ENCODE measurements around the gene TFIP11.
A peak's percentile ranks its signal among the peaks of the same experiment; 100 is the strongest.
"Not testable (repeated sequence)": the region's sequence is repeated elsewhere in the genome, so short reads cannot be mapped to it uniquely, and the experiment has no call there.

The TFIP11 gene

GRCh38 chr22:26529345-26529744 lies 17.1 kb upstream of the TFIP11 start:
- Histone ChIP-seq H3K36me3 (ENCODE audit: insufficient read depth, low read length) (peaks cover 80% of the 10 kb centered on the region), H3K4me1 (ENCODE audit: insufficient read depth, low read length, severe bottlenecking) (peaks cover 43% of the 10 kb centered on the region), H3K9me3 (ENCODE audit: low read length) (no peaks in the 10 kb centered on the region), H3K27ac (ENCODE audit: low read depth, low read length, poor library complexity, severe bottlenecking) (no peak overlapping the region), H3K4me2 (ENCODE audit: low read length) (no peak overlapping the region), H3K9ac (ENCODE audit: low read length) (no peak overlapping the region), H3K79me2 (ENCODE audit: insufficient read depth, low read length) (no peaks in the 10 kb centered on the region; the same call in 1 of the 2 replicates), H3K27me3 (ENCODE audit: insufficient read depth, low read length) (no peaks in the 10 kb centered on the region), H2AFZ (ENCODE audit: low read length) (no peak overlapping the region), H3F3A (ENCODE audit: insufficient read depth, low read length) (no peaks in the 10 kb centered on the region), H3K9me2 (ENCODE audit: low read depth, low read length) (no peaks in the 10 kb centered on the region), H4K20me1 (ENCODE audit: insufficient read depth, low read length) (no peaks in the 10 kb centered on the region), H3K4me3 (ENCODE audit: low read depth, low read length, poor library complexity, severe bottlenecking) (no peak overlapping the region)
- TF ChIP-seq EZH2 (IDR thresholded peaks at IDR 0.05; ENCODE audit: borderline replicate concordance, low read length): no peak
- no peak for TF ChIP-seq CTCF (IDR thresholded peaks at IDR 0.05; ENCODE audit: low read length)

DNA sequence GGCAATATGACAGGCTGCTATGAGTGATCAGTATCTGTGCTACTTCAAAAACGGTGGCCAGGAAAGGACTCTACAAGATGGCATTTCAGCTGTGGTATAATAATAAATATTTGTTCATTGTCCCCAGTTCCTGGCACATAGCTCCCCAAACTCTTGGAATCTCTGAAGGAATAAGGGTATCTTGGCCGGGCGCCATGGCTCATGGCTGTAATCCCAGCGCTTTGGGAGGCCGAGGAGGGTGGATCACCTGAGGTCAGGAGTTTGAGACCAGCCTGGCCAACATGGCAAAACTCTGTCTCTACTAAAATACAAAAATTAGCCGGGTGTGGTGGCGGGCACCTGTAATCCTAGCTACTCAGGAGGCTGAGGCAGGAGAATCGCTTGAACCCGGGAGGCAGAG lies 16.2 kb upstream of the TFIP11 start:
- H2AFZ ChIP-seq (ENCODE audit: low read length); H3K4me3 ChIP-seq (ENCODE audit: low read depth, low read length, poor library complexity, severe bottlenecking); H3K27me3 ChIP-seq (ENCODE audit: insufficient read depth, low read length); H3K79me2 ChIP-seq (ENCODE audit: insufficient read depth, low read length); H3K4me2 ChIP-seq (ENCODE audit: low read length); H3K9me2 ChIP-seq (ENCODE audit: low read depth, low read length); H3F3A ChIP-seq (ENCODE audit: insufficient read depth, low read length); H4K20me1 ChIP-seq (ENCODE audit: insufficient read depth, low read length); H3K9me3 ChIP-seq (ENCODE audit: low read length); H3K27ac ChIP-seq (ENCODE audit: low read depth, low read length, poor library complexity, severe bottlenecking); H3K9ac ChIP-seq (ENCODE audit: low read length): not testable (repeated sequence)
- peaks cover 85% of the 10 kb centered on the region for H3K36me3 ChIP-seq (ENCODE audit: insufficient read depth, low read length)
- H3K4me1 ChIP-seq (ENCODE audit: insufficient read depth, low read length, severe bottlenecking): peaks cover 39% of the 10 kb centered on the region

GRCh38 chr22:26527574-26528465 lies 15.5 kb upstream of the TFIP11 start:
- H4K20me1 ChIP-seq (ENCODE audit: insufficient read depth, low read length): no peaks in the 10 kb centered on the region
- H3K4me3 ChIP-seq (ENCODE audit: low read depth, low read length, poor library complexity, severe bottlenecking): no peak overlapping the region
- H3K27ac ChIP-seq (ENCODE audit: low read depth, low read length, poor library complexity, severe bottlenecking): peak overlapping the region; percentile 53
- H3K9ac ChIP-seq (ENCODE audit: low read length): no peak overlapping the region
- peaks cover 80% of the 10 kb centered on the region for H3K36me3 ChIP-seq (ENCODE audit: insufficient read depth, low read length)
- H3K9me2 ChIP-seq (ENCODE audit: low read depth, low read length): no peaks in the 10 kb centered on the region
- H3K9me3 ChIP-seq (ENCODE audit: low read length): no peaks in the 10 kb centered on the region
- peaks cover 32% of the 10 kb centered on the region for H3K4me1 ChIP-seq (ENCODE audit: insufficient read depth, low read length, severe bottlenecking)
- no peaks in the 10 kb centered on the region for H3K79me2 ChIP-seq (ENCODE audit: insufficient read depth, low read length)
- H3K27me3 ChIP-seq (ENCODE audit: insufficient read depth, low read length): no peaks in the 10 kb centered on the region
- no peak overlapping the region for H3K4me2 ChIP-seq (ENCODE audit: low read length)
- no peak overlapping the region for H2AFZ ChIP-seq (ENCODE audit: low read length)
- TF ChIP-seq EZH2 (IDR thresholded peaks at IDR 0.05; ENCODE audit: borderline replicate concordance, low read length) (no peak), CTCF (IDR thresholded peaks at IDR 0.05; ENCODE audit: low read length) (no peak)
- no peaks in the 10 kb centered on the region for H3F3A ChIP-seq (ENCODE audit: insufficient read depth, low read length)

GRCh38 chr22:26527167-26527566 lies 14.9 kb upstream of the TFIP11 start:
- Histone ChIP-seq H3K4me1 (ENCODE audit: insufficient read depth, low read length, severe bottlenecking) (peaks cover 25% of the 10 kb centered on the region), H3K27me3 (ENCODE audit: insufficient read depth, low read length) (no peaks in the 10 kb centered on the region), H3K36me3 (ENCODE audit: insufficient read depth, low read length) (peaks cover 77% of the 10 kb centered on the region), H3K79me2 (ENCODE audit: insufficient read depth, low read length) (no peaks in the 10 kb centered on the region), H4K20me1 (ENCODE audit: insufficient read depth, low read length) (no peaks in the 10 kb centered on the region), H3K9me2 (ENCODE audit: low read depth, low read length) (no peaks in the 10 kb centered on the region), H3K4me3 (ENCODE audit: low read depth, low read length, poor library complexity, severe bottlenecking) (no peak overlapping the region), H3K9ac (ENCODE audit: low read length) (no peak overlapping the region), H3K9me3 (ENCODE audit: low read length) (no peaks in the 10 kb centered on the region), H3K27ac (ENCODE audit: low read depth, low read length, poor library complexity, severe bottlenecking) (peak overlapping the region; percentile 53), H2AFZ (ENCODE audit: low read length) (no peak overlapping the region), H3F3A (ENCODE audit: insufficient read depth, low read length) (no peaks in the 10 kb centered on the region), H3K4me2 (ENCODE audit: low read length) (no peak overlapping the region)
- TF ChIP-seq EZH2 (IDR thresholded peaks at IDR 0.05; ENCODE audit: borderline replicate concordance, low read length): no peak
- no peak for TF ChIP-seq CTCF (IDR thresholded peaks at IDR 0.05; ENCODE audit: low read length)
